Fibroblast of lung (primary cell): ENCODE data around the gene ZNF398. TPM values are rescaled to one million over a fixed set of nuclear protein-coding genes. Genes with fewer than 3 reads are reported as not detected.

ENCODE experiments used
- DNase-seq, 2 donors: peaks; one replicate each; pipeline versions ENCODE4 v3.0.0 to v3.0.0-alpha.2; 2010; ENCODE audit warnings: low read depth in 2 of 2
- H2AFZ ChIP-seq: 2 replicates; pipeline ENCODE4 v1.5.1; 2012; ENCODE audit warnings: low read length, control low read depth, inconsistent platforms
- H3K27ac ChIP-seq: 2 replicates; pipeline ENCODE4 v1.5.1; 2011; ENCODE audit warnings: low read length, control low read depth; ENCODE audit not compliant: insufficient read depth
- H3K27me3 ChIP-seq: 2 replicates; pipeline ENCODE4 v1.5.1; 2011; ENCODE audit warnings: mild to moderate bottlenecking, low read length; ENCODE audit not compliant: control insufficient read depth, insufficient read depth
- H3K36me3 ChIP-seq: 2 replicates; pipeline ENCODE4 v1.5.1; 2011; ENCODE audit warnings: low read length; ENCODE audit not compliant: control insufficient read depth, insufficient read depth
- H3K4me1 ChIP-seq: 2 replicates; pipeline ENCODE4 v1.5.1; 2011; ENCODE audit warnings: low read length; ENCODE audit not compliant: control insufficient read depth, insufficient read depth; ENCODE audit errors: extremely low read depth
- H3K4me2 ChIP-seq: 2 replicates; pipeline ENCODE4 v1.5.1; 2011; ENCODE audit warnings: low read length, control low read depth; ENCODE audit not compliant: insufficient read depth; ENCODE audit errors: extremely low read depth
- H3K4me3 ChIP-seq, 4 experiments: fragments of 200-600 bp in 1 of 4; sonication (generic) in 1 of 4; replicated peaks in 1 of 4; 2 replicates each; pipeline ENCODE4 v1.5.1; 2011 to 2016; ENCODE audit warnings: low read length in 4 of 4, low read depth in 3 of 4, mild to moderate bottlenecking in 3 of 4, control low read depth in 2 of 4, inconsistent platforms in 1 of 4, mixed read lengths in 1 of 4; ENCODE audit not compliant: insufficient read depth in 1 of 4; ENCODE audit errors: control extremely low read depth in 1 of 4
- H3K79me2 ChIP-seq: 2 replicates; pipeline ENCODE4 v1.5.1; 2012; ENCODE audit warnings: mild to moderate bottlenecking, low read length, inconsistent platforms; ENCODE audit not compliant: control insufficient read depth, insufficient read depth
- H3K9ac ChIP-seq: 2 replicates; pipeline ENCODE4 v1.5.1; 2011; ENCODE audit warnings: mild to moderate bottlenecking, low read length, control low read depth; ENCODE audit not compliant: insufficient read depth
- H3K9me3 ChIP-seq: 2 replicates; pipeline ENCODE4 v1.5.1; 2012; ENCODE audit warnings: low read depth, low read length; ENCODE audit not compliant: control insufficient read depth, insufficient read depth
- H4K20me1 ChIP-seq: 2 replicates; pipeline ENCODE4 v1.5.1; 2011; ENCODE audit warnings: low read length; ENCODE audit not compliant: control insufficient read depth, insufficient read depth; ENCODE audit errors: extremely low read depth
- EZH2 ChIP-seq: IDR thresholded peaks from 2 replicates; pipeline ENCODE4 v1.5.1; 2012; ENCODE audit warnings: low read length, control low read depth, mild to moderate bottlenecking; ENCODE audit errors: missing control alignments
- polyA plus RNA-seq, 2 donors: library from polyadenylated mRNA; depleted of rRNA in 1 of 2; stranded (reverse) in 1 of 2; unstranded in 1 of 2; fragments of >200 nt; gene quantifications; 2 replicates each; pipeline ENCODE4 v1.2.1, GENCODE V29; 2011 to 2012; ENCODE audit warnings: missing spikeins in 1 of 2
- total RNA-seq: library from RNA; depleted of rRNA; stranded (reverse); fragments of >200 nt; gene quantifications from 2 replicates; pipeline ENCODE4 v1.2.1, GENCODE V29; 2014
- TF ChIP-seq, protein P1 (sequence below), 2 donors: IDR thresholded peaks in 1 of 2; conservative IDR thresholded peaks in 1 of 2; 1 replicate in 1 of 2; 2 replicates in 1 of 2; pipeline ENCODE4 v1.5.1; 2011 to 2012; ENCODE audit warnings: low read length in 2 of 2, control low read depth in 1 of 2, inconsistent platforms in 1 of 2, low read depth in 1 of 2, mild to moderate bottlenecking in 1 of 2

Gene ZNF398
- total and polyA plus RNA-seq, 2 donors (not counting 1 experiment from before 2014, with no cell fraction given) = 6.7 to 7.3 TPM

DNA sequence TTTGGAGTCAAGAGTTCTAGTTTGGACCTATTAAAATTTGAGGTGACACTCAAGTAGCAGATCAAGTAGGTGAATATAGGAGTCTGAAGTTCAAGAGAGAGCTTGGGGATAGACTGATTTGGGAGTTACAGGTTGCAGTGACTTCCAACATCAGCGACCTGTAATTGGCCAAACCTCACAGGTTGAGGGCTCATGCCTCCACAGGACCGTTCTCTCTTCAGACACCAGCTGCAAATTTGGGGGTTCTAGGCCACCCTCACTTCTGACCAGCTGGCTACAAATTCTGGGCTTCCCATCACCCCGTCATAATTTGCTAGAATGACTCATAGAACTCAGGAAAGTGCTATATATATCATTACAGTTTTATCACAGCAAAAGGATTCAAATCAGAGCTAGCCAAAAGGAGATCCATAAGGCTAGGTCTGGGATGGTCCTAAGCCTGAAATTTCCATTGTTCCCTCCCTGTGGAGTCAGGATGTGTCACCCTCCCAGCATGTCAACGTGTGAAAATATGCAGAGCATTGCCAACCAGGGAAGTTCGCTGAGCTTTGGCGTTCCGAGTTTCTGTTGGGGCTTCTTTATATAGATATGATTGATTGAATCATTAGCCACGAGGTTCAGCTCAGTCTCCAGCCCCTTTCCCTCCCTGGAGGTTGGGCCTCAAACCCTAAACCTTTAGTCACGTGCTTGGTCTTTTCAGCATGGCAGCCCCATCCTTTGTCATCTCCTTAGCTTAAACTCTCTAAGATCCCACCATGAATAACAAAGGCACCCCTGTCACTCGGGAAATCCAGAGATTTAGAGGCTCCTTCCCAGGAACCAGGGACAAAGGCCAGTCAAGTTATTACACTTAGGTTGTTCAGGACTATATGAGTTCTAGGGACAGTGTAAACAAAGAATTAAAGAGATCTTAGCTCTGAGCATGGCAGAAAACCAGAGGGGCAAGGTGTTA, 71.5 kb downstream of the ZNF398 start:
- H3K27me3 ChIP-seq = no peaks in the 10 kb centered on the region
- H3K4me3 ChIP-seq = no peak overlapping the region
- no peaks in the 10 kb centered on the region for H3K4me1 ChIP-seq
- H2AFZ ChIP-seq = no peak overlapping the region
- no peak overlapping the region for H3K9ac ChIP-seq
- no peaks in the 10 kb centered on the region for H3K79me2 ChIP-seq
- peaks cover 17% of the 10 kb centered on the region for H3K36me3 ChIP-seq
- no peak for TF ChIP-seq EZH2
- TF ChIP-seq, protein P1, sequence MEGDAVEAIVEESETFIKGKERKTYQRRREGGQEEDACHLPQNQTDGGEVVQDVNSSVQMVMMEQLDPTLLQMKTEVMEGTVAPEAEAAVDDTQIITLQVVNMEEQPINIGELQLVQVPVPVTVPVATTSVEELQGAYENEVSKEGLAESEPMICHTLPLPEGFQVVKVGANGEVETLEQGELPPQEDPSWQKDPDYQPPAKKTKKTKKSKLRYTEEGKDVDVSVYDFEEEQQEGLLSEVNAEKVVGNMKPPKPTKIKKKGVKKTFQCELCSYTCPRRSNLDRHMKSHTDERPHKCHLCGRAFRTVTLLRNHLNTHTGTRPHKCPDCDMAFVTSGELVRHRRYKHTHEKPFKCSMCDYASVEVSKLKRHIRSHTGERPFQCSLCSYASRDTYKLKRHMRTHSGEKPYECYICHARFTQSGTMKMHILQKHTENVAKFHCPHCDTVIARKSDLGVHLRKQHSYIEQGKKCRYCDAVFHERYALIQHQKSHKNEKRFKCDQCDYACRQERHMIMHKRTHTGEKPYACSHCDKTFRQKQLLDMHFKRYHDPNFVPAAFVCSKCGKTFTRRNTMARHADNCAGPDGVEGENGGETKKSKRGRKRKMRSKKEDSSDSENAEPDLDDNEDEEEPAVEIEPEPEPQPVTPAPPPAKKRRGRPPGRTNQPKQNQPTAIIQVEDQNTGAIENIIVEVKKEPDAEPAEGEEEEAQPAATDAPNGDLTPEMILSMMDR (conservative IDR thresholded peaks at IDR 0.05 in 1 of 2, IDR thresholded peaks at IDR 0.05 in 1 of 2; ENCODE audit: low read depth in 1 of 2, low read length in 2 of 2) = no peak
- H3K4me2 ChIP-seq = no peak overlapping the region
- H4K20me1 ChIP-seq = no peaks in the 10 kb centered on the region
- no peak overlapping the region for H3K27ac ChIP-seq
- H3K9me3 ChIP-seq = no peaks in the 10 kb centered on the region
- DNase-seq = peak in 1 of 2 donors; percentile 66

DNA sequence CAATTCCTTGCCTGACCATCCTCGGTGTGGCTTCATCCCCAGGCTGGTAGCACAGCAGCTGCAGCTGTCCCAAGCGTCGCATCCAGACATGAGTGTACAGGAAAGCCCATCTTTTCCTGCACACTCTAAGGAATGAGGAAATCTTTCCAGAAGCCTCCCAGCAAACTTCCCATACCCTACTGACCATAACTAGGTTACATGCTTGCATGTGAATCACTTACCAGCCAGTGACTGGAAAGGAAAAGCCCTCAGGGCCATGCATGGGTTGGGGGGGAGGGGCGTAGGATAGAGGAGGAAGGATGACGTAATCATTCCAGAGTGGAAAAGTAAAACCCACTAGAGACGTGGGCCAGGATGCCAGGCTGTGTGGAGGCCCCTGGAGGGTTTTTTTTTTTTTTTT, 73.3 kb downstream of the ZNF398 start:
- Histone ChIP-seq H3K27ac (no peak overlapping the region), H3K36me3 (peaks cover 22% of the 10 kb centered on the region)

DNA sequence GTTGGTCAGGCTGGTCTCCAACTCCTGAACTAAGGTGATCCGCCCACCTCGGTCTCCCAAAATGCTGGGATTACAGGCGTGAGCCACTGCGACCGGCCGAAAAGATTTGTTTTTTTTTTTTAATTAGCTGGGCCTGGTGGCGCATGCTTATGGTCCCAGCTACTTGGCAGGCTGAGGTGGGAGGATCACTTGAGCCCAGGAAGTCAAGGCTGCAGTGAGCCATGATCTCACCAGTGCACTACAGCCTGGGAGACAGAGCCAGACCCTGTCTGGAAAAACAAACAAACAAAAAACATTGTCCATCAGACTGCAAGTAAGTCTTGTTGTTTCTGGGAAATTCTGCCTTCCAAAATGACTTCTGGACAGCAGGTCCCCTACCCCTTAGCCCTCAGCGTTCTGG, 75.9 kb downstream of the ZNF398 start:
- Histone ChIP-seq H3K27ac (no peak overlapping the region), H3K4me1 (no peaks in the 10 kb centered on the region), H4K20me1 (no peaks in the 10 kb centered on the region), H3K9ac (no peak overlapping the region), H2AFZ (no peak overlapping the region), H3K27me3 (no peaks in the 10 kb centered on the region), H3K79me2 (no peaks in the 10 kb centered on the region), H3K4me3 (no peak overlapping the region), H3K9me3 (no peaks in the 10 kb centered on the region), H3K36me3 (peaks cover 12% of the 10 kb centered on the region), H3K4me2 (no peak overlapping the region)
- no peak for TF ChIP-seq EZH2
- TF ChIP-seq, protein P1 (conservative IDR thresholded peaks at IDR 0.05 in 1 of 2, IDR thresholded peaks at IDR 0.05 in 1 of 2; ENCODE audit: low read depth in 1 of 2, low read length in 2 of 2) = no peak
- no peak for DNase-seq

More for the DNA sequence above, 73.3 kb downstream of the ZNF398 start:
- Histone ChIP-seq H4K20me1 (no peaks in the 10 kb centered on the region), H3K4me1 (no peaks in the 10 kb centered on the region), H3K4me2 (no peak overlapping the region), H3K27me3 (no peaks in the 10 kb centered on the region), H3K9me3 (no peaks in the 10 kb centered on the region), H2AFZ (no peak overlapping the region), H3K9ac (no peak overlapping the region), H3K79me2 (no peaks in the 10 kb centered on the region), H3K4me3 (no peak overlapping the region)
- TF ChIP-seq EZH2 = no peak
- TF ChIP-seq, protein P1 (conservative IDR thresholded peaks at IDR 0.05 in 1 of 2, IDR thresholded peaks at IDR 0.05 in 1 of 2; ENCODE audit: low read depth in 1 of 2, low read length in 2 of 2) = no peak
- DNase-seq = peak in 1 of 2 donors; percentile 71
